HEK293T (cell line): Measurements from ENCODE around the gene SKIL.

Experiments used
- CTCF ChIA-PET: fragments of 350-600 bp; formaldehyde crosslinking; extraction: SDS; loops from one replicate; lab custom pipeline; 2021; ENCODE audit warnings: antibody characterized with exemption, inconsistent platforms; lab: Yijun Ruan, JAX
- POLR2A ChIA-PET: fragments of 350-600 bp; formaldehyde crosslinking; extraction: SDS; loops from one replicate; lab custom pipeline; 2020; ENCODE audit warnings: antibody characterized with exemption, inconsistent platforms; lab: Yijun Ruan, JAX
- DNase-seq: peaks from one replicate; pipeline ENCODE4 v3.0.0; 2012; ENCODE audit warnings: mixed read lengths; ENCODE audit errors: extremely low spot score
- ARNT ChIP-seq: fragments of 450-650 bp; IDR thresholded peaks from 2 replicates; pipeline ENCODE4 v1.6.1; 2017; ENCODE audit warnings: mild to moderate bottlenecking
- BHLHE40 ChIP-seq: fragments of 450-650 bp; IDR thresholded peaks from 2 replicates; pipeline ENCODE4 v1.6.1; 2016; ENCODE audit warnings: mild to moderate bottlenecking, moderate library complexity, borderline replicate concordance
- CTBP1 ChIP-seq: fragments of 450-650 bp; IDR thresholded peaks from 2 replicates; pipeline ENCODE4 v1.6.1; 2016; ENCODE audit warnings: borderline replicate concordance
- ELF4 ChIP-seq: fragments of 450-650 bp; IDR thresholded peaks from 2 replicates; pipeline ENCODE4 v1.6.1; 2017; ENCODE audit warnings: antibody characterized with exemption
- FOXA1 ChIP-seq: fragments of 450-650 bp; IDR thresholded peaks from 2 replicates; pipeline ENCODE4 v1.6.1; 2016; ENCODE audit warnings: mild to moderate bottlenecking
- FOXK2 ChIP-seq: fragments of 450-650 bp; IDR thresholded peaks from 2 replicates; pipeline ENCODE4 v1.6.1; 2016; ENCODE audit warnings: mild to moderate bottlenecking
- FOXM1 ChIP-seq: fragments of 450-650 bp; IDR thresholded peaks from 2 replicates; pipeline ENCODE4 v1.6.1; 2017; ENCODE audit warnings: mild to moderate bottlenecking, borderline replicate concordance
- HDGF ChIP-seq: fragments of 450-650 bp; IDR thresholded peaks from 2 replicates; pipeline ENCODE4 v1.6.1; 2017; ENCODE audit warnings: antibody characterized with exemption, borderline replicate concordance
- L3MBTL2 ChIP-seq: fragments of 450-650 bp; conservative IDR thresholded peaks from 2 replicates; pipeline ENCODE4 v1.6.1; 2016; ENCODE audit warnings: mild to moderate bottlenecking
- LEF1 ChIP-seq: fragments of 450-650 bp; IDR thresholded peaks from 2 replicates; pipeline ENCODE4 v1.6.1; 2017; ENCODE audit warnings: mild to moderate bottlenecking, borderline replicate concordance
- NFRKB ChIP-seq: fragments of 450-650 bp; IDR thresholded peaks from 2 replicates; pipeline ENCODE4 v1.6.1; 2016; ENCODE audit warnings: mild to moderate bottlenecking, moderate library complexity
- PKNOX1 ChIP-seq: fragments of 450-650 bp; IDR thresholded peaks from 2 replicates; pipeline ENCODE4 v1.6.1; 2016
- SP1 ChIP-seq: fragments of 450-650 bp; IDR thresholded peaks from 2 replicates; pipeline ENCODE4 v1.6.1; 2017
- SUZ12 ChIP-seq: fragments of 450-650 bp; IDR thresholded peaks from 2 replicates; pipeline ENCODE4 v1.6.1; 2016; ENCODE audit warnings: mild to moderate bottlenecking
- TARDBP ChIP-seq: fragments of 450-650 bp; IDR thresholded peaks from 2 replicates; pipeline ENCODE4 v1.6.1; 2016
- ZNF384 ChIP-seq: fragments of 450-650 bp; IDR thresholded peaks from 2 replicates; pipeline ENCODE4 v1.6.1; 2016

Gene SKIL

DNA sequence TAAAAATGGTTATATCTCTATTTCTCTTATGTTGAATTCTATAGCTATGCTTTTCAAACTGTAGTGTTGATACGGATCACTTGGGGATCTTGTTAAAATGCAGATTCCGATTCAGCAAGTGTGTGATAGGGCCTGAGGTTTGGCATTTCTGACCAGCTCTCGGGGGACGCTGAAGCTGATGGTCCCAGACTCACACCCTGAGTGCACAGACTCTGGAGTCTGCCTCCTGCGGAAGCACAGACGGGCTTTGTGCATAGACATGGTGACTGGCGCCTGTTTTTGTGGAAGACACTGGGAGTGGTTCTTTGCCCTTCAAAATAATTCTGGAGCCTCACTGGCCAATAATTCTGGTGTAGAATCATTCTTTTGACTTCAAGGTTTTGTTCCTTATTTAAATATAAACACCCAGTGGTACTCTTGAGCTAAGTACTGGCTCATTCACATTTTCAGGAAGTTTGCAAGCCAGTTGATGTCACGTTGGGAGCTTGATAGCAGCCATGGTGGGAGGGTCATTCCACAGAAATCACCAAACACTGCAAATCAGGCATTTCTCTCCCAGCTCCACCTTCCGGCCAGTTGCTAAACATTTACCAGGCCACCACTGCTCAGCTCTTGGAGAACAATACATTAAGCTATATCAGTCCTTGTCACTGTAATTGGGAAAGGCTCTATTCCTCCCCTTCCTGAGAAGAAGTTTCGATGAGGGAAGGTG lies 80.3 kb downstream of the SKIL start:
- ChIA-PET POLR2A (no interaction called here), CTCF (no interaction called here)
- DNase-seq = no peak
- TF ChIP-seq ZNF384 = no peak

- no peak for DNase-seq
- TF ChIP-seq CTBP1 (no peak), SP1 (no peak), FOXM1 (no peak), PKNOX1 (no peak), BHLHE40 (no peak), ELF4 (no peak), ZNF384 (no peak), NFRKB (no peak), ARNT (no peak), FOXK2 (no peak), TARDBP (no peak), FOXA1 (no peak), SUZ12 (no peak), L3MBTL2 (no peak), HDGF (no peak), LEF1 (no peak)
- POLR2A ChIA-PET = no interaction called here
- CTCF ChIA-PET = no interaction called here
Measured at GRCh38 chr3:170438836-170439235, 81.3 kb downstream of the SKIL start.

DNA sequence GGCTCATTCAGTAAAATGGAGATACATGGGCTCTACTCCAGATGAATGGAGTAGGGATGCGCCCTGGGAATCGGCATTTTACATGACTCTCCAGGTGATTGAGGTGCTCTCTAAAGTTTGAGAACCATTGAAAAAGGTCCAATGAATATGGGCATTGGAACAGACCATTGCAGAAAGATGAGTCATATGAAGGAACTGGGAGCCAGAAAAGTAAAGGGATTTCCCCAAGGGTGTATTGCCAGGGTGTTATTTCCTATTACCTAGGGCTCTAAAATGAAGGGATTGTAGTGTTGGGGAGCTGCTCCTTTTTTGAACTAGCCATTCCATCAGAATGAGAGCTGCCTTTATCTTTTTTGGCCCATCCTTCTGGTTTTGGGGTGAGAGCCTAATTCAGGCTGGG lies 82.8 kb downstream of the SKIL start:
- ChIA-PET POLR2A (no interaction called here), CTCF (no interaction called here)
- no peak for TF ChIP-seq ARNT
- no peak for TF ChIP-seq L3MBTL2
- no peak for TF ChIP-seq SUZ12
- TF ChIP-seq BHLHE40 = no peak
- TF ChIP-seq CTBP1 = no peak
- no peak for TF ChIP-seq FOXM1
- DNase-seq = no peak

- no peak for TF ChIP-seq FOXK2
- TF ChIP-seq SP1 = no peak
- TF ChIP-seq BHLHE40 = no peak
- no peak for TF ChIP-seq SUZ12
- no peak for TF ChIP-seq TARDBP
- no peak for TF ChIP-seq ARNT
- no peak for TF ChIP-seq PKNOX1
- TF ChIP-seq ZNF384 = no peak
- no peak for TF ChIP-seq LEF1
- TF ChIP-seq L3MBTL2 = no peak
- no peak for TF ChIP-seq ELF4
- CTCF ChIA-PET = no interaction called here
- POLR2A ChIA-PET = no interaction called here
- no peak for DNase-seq
Measured at GRCh38 chr3:170441412-170441811, 83.9 kb downstream of the SKIL start.

- TF ChIP-seq FOXA1 (no peak), BHLHE40 (no peak), LEF1 (no peak), ELF4 (no peak), NFRKB (no peak), SUZ12 (no peak), CTBP1 (no peak), ZNF384 (no peak), PKNOX1 (no peak), SP1 (no peak)
- CTCF ChIA-PET = no interaction called here
- DNase-seq = no peak
- POLR2A ChIA-PET = no interaction called here
Measured at GRCh38 chr3:170442947-170443346, 85.4 kb downstream of the SKIL start.

- POLR2A ChIA-PET = no interaction called here
Measured at GRCh38 chr3:170443457-170443856, 85.9 kb downstream of the SKIL start.

More at GRCh38 chr3:170443457-170443856, 85.9 kb downstream of the SKIL start:
- CTCF ChIA-PET = no interaction called here
- no peak for TF ChIP-seq SP1
- no peak for TF ChIP-seq TARDBP
- no peak for TF ChIP-seq ELF4
- TF ChIP-seq FOXK2 = no peak
- no peak for TF ChIP-seq L3MBTL2
- TF ChIP-seq HDGF = no peak
- TF ChIP-seq FOXA1 = no peak
- DNase-seq = no peak
